HG02610 (cell line): Measurements from ENCODE around the gene KASH5.
"Not testable (repeated sequence)": the region's sequence is repeated elsewhere in the genome, so short reads cannot be mapped to it uniquely, and the experiment has no call there.

Experiments used
- ATAC-seq: cut with Tn5 transposase; IDR thresholded peaks from one replicate; pipeline ENCODE4 v1.9.1; 2021; ENCODE audit warnings: mild to moderate bottlenecking, moderate library complexity; ENCODE audit not compliant: unreplicated experiment

The KASH5 gene

GRCh38 chr19:49361438-49362047, 26.5 kb upstream of the KASH5 start:
- no peak for ATAC-seq

GRCh38 chr19:49362048-49362928, 25.8 kb upstream of the KASH5 start, which contains the start of gene TEAD2:
TSS of gene TEAD2 (minus strand) at chr19:49362416. CDS start at chr19:49360075, 2,341 bp downstream.
- no peak for ATAC-seq

- ATAC-seq: no peak
These were observed 25.2 kb upstream of the KASH5 start for GRCh38 chr19:49362929-49363267.

DNA sequence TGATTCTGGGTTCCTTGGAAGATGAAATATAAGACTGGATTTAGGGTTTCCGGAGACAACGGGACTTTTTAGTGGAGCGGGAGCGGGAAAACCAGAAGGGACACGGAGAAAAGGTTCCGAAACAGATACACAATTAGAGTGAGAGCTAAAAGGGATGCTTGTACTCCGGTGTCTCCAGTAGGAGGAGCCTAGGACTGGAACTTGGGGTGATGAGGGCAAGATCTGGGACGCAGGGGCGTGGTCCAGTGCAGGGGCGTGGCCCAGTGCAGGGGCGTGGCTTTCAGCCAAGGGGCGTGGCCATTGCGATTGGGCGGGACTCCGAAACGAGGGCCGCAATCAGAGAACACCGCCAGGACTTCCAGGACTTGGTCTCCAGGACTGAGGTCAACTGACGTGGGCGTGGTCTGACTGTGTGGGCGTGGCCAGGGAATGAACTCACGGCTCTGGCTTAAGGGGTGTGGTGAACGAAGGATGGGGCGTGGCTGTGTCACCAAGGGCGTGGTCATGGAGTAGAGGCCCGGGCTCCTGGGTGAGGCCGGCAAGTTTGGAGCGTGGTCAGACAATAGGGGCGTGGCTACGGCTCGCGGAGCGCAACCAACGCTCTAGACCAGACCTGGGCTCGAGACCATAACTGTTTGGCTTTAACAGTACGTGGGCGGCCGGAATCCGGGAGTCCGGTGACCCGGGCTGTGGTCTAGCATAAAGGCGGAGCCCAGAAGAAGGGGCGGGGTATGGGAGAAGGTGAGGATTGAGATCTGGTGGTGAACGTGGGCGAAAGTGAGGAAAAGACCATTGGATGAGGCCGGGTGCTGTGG, 24.6 kb upstream of the KASH5 start, which contains the start of gene DKKL1:
DKKL1 (plus strand) TSS at position 610 of the 815 bp plus-strand sequence; CDS start at position 732, 122 bp downstream.
- no peak for ATAC-seq

DNA sequence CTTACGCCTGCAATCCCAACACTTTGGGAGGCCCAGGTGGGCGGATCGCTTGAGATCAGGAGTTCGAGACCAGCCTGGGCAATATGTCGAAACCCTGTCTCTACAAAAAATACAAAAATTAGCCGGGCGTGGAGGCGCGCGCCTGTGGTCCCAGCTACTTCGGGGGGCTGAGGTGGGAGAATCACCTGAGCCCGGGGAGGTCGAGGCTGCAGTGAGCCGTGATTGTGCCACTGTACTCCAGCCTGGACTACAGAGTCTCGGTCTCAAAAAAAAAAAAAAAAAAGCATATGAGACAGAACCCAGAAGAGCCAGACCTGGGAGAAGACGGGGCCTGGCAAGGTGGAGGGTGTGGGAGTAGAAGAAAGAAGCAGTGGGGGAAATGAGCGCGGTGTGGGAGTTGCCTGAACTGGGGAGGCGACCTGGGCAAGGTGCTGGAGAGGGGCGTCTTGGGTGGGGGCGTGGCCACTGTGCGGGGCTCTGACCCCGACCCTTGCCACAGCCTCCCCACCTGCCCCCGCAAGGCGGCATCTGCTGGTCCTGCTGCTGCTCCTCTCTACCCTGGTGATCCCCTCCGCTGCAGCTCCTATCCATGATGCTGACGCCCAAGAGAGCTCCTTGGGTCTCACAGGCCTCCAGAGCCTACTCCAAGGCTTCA, 23.8 kb upstream of the KASH5 start:
- no peak for ATAC-seq

- ATAC-seq: no peak
These were observed 21.9 kb upstream of the KASH5 start for GRCh38 chr19:49366110-49366509.

- ATAC-seq: no peak
These were observed 19.2 kb upstream of the KASH5 start for GRCh38 chr19:49368711-49369358.

GRCh38 chr19:49371184-49371583, 16.9 kb upstream of the KASH5 start:
- no peak for ATAC-seq

DNA sequence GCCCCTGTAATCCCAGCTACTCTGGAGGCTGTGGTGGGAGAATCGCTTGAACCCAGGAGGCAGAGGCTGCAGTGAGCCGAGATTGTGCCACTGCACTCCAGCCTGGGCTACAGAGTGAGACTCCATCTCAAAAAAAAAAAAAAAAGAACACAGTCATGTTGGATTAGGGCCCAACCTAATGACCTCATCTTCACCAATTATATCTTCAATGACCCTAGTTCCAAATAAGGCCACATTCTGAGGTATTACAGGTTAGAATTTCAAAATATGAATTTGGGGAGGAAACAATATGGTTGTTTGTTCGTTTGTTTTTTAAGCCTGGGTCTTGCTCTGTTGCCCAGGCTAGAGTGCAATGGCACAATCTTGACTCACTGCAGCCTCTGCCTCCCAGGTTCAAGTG, 14.9 kb upstream of the KASH5 start:
- not testable (repeated sequence) for ATAC-seq

DNA sequence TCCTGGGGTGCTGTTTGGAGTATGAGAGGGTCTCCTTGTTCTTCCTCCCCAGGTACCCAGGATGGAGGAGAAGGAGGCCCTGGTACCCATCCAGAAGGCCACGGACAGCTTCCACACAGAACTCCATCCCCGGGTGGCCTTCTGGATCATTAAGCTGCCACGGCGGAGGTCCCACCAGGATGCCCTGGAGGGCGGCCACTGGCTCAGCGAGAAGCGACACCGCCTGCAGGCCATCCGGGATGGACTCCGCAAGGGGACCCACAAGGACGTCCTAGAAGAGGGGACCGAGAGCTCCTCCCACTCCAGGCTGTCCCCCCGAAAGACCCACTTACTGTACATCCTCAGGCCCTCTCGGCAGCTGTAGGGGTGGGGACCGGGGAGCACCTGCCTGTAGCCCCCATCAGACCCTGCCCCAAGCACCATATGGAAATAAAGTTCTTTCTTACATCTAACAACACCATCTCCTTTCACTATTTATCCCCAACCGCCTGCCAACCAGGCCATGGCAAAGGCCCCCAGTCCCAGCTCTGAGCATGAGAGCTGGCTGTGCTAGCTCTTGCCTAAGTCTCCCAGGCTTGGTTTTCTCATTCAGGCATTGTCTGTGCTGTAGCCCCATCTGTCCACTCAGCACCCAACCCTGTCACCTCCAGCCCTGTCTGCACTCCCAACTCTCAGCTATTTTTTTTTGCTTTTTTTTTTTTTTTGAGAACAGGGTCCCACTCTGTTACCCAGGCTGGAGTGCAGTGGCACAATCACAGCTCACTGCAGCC, 13.2 kb upstream of the KASH5 start:
- ATAC-seq: no peak

- no peak for ATAC-seq
These were observed 9.5 kb upstream of the KASH5 start for GRCh38 chr19:49378512-49378911.

- ATAC-seq: no peak
These were observed 7.7 kb upstream of the KASH5 start for GRCh38 chr19:49380391-49380790.

- ATAC-seq: no peak
These were observed 5.4 kb upstream of the KASH5 start for GRCh38 chr19:49382639-49383038.

DNA sequence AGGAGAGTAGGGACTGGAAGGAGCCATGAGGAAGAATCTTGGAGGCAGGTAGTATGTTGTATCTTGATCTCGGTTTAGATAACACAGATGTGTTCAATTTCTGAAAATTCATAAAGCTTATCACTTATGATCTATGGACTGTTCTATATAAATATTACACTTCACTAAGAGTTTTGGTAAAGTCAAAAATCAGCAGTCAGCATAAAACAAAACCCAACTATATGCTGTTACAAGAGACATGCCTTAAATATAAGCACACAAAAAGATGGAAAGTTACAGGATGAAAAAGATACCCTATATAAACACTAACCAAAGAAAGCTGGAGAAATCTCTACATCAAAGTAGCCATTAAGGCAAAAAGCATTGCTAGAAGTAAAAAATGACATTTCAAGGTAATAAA, 4.5 kb upstream of the KASH5 start:
- ATAC-seq: no peak

DNA sequence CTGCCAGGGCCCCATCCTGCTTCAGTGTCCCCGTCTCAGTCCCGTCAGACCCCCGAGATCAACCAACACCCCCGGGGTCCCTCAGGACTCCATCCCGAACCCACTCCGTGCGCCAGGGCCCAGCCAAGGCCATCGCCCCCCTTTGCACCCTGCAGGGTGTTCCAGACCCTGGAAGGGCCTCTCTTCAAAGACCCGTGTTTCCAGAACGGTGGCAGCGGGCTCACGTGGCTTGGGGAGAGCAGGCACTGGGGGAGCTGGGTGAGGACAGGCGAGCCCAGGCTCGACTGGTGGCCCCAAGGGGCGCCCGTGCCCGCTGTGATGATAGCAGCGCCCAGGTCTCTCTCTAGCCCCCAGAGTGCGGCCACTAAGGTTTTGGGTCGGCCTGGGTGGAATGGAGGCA, 1.4 kb downstream of the KASH5 start:
- ATAC-seq: no peak

DNA sequence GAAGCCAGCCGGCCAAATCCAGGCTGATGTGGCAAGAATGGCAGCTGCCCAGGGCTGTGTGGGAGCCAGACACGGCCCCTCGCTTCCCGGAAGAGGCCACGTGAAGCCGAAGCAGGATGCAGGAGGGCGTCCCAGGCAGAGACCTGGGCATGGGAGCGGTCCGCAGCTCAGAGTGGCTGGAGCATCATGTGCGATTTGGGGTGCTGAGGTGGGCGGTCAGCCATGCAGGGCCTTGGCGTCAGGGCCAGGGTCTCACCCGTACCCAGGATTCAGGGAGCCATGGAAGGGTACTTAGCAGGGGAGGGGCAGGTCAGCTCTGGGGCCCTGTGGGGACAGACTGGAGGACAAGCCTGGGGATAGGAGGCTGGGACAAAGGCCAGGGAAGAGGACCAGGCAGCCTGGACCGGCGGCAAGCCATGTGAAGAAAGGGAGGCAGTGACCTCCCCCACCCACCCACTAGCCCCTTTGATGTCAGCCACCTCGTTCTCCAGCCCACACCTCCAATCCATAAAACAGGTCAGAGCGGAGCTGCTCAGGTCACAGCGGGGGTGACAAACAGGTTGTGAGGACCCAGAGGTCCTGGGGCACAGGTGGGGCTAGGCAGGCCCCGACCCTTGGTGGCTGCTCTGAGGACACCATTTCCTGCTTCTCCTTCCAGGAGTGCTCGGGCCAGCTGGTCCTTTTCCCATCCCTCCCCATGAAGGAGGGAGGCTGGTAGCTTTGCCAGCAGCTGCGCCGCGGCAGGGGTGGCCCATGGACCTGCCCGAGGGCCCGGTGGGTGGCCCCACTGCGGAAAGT, 2.3 kb downstream of the KASH5 start:
- no peak for ATAC-seq

GRCh38 chr19:49390929-49391359, 2.9 kb downstream of the KASH5 start:
- no peak for ATAC-seq

GRCh38 chr19:49391581-49392399, 3.7 kb downstream of the KASH5 start:
- peak; percentile 62 for ATAC-seq
